WI38 (cell line): ENCODE data around the gene TNRC6A.
"Not testable (repeated sequence)": the region's sequence is repeated elsewhere in the genome, so short reads cannot be mapped to it uniquely, and the experiment has no call there.

ENCODE experiments used
- H3K4me3 ChIP-seq: 2 replicates; pipeline ENCODE4 v1.5.1; 2011; ENCODE audit warnings: low read depth, mild to moderate bottlenecking, control low read depth, low read length
- TF ChIP-seq, protein P1 (sequence below): IDR thresholded peaks from 2 replicates; pipeline ENCODE4 v1.5.1; 2012; ENCODE audit warnings: low read depth, mild to moderate bottlenecking, control low read depth, low read length

TNRC6A gene

DNA sequence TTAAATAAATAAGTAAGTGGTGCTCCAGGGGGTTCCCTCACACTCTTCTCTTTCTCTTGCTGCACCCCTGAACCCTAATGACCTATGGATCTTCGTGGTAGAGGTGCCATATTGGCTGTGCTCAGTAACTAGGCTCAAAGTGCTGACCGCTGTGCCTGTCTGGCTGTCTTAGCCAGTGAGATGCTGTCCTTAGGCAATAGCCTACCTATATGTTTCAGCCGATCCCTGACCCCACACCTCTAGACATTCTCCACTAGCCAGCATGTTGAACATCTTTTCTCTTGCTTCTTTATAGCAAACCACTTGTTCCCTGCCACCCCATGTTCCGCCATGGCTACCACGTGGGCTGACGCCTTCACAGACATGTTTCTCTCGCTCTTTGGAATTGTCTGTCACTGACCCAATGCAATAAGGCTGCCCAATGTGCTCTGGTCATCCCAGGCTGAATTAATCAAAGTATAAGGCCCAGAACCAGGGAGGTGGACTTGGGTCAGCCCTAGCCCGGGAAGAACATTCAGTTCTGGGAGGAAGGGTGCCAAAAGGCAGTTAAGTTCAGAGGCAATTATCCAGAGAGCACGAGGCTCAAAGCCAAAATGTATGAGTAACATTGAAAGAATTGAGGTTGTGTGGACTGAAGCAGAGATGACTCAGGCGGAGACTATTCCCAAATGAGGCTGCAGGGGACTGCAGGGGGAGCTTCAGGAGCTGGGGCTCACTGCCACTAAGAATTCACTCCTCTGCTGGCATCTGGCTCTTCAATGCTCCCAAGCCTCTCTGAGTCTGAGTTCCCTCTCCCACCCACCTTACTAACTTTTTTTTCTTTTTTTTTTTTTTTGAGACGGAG lies 28.7 kb upstream of the TNRC6A start:
- TF ChIP-seq, protein P1, sequence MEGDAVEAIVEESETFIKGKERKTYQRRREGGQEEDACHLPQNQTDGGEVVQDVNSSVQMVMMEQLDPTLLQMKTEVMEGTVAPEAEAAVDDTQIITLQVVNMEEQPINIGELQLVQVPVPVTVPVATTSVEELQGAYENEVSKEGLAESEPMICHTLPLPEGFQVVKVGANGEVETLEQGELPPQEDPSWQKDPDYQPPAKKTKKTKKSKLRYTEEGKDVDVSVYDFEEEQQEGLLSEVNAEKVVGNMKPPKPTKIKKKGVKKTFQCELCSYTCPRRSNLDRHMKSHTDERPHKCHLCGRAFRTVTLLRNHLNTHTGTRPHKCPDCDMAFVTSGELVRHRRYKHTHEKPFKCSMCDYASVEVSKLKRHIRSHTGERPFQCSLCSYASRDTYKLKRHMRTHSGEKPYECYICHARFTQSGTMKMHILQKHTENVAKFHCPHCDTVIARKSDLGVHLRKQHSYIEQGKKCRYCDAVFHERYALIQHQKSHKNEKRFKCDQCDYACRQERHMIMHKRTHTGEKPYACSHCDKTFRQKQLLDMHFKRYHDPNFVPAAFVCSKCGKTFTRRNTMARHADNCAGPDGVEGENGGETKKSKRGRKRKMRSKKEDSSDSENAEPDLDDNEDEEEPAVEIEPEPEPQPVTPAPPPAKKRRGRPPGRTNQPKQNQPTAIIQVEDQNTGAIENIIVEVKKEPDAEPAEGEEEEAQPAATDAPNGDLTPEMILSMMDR, result peak; percentile 44
- H3K4me3 ChIP-seq, result no peak overlapping the region

GRCh38 chr16:24701521-24701951 lies 27.9 kb upstream of the TNRC6A start:
- TF ChIP-seq, protein P1, result no peak
- 0 out of 2 replicates have a peak overlapping the region, but pooled peaks have one; percentile 8 for H3K4me3 ChIP-seq

GRCh38 chr16:24707760-24708159 lies 21.7 kb upstream of the TNRC6A start:
- not testable (repeated sequence) for H3K4me3 ChIP-seq

GRCh38 chr16:24713379-24713778 lies 16.1 kb upstream of the TNRC6A start:
- TF ChIP-seq, protein P1, result no peak

GRCh38 chr16:24717411-24717810 lies 12.0 kb upstream of the TNRC6A start:
- TF ChIP-seq, protein P1, result no peak
- H3K4me3 ChIP-seq, result no peak overlapping the region

More at GRCh38 chr16:24713379-24713778, 16.1 kb upstream of the TNRC6A start:
- H3K4me3 ChIP-seq, result no peak overlapping the region

DNA sequence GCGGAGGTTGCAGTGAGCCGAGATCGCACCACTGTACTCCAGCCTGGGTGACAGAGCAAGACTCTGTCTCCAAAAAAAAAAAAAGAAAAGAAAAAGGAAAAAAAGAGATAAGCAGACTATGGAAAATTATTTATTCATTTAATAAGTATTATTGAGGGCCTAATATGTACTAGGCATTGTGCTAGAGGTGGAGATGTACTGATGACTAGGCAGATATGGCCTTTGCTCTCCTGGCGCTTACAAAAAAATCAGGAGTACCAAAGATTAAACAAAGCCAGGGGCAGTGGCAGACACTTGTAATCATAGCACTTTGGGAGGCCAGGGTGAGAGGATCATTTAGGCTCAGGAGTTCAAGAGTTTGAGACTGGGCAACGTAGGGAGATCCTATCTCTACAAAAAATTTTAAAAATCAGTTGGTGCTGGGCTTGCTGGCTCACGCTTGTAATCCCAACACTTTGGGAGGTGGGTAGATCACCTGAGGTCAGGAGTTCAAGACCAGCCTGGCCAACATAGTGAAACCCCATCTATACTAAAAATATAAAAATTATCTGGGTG lies 10.4 kb upstream of the TNRC6A start:
- TF ChIP-seq, protein P1, result no peak
- no peak overlapping the region for H3K4me3 ChIP-seq

GRCh38 chr16:24721830-24722238 lies 7.6 kb upstream of the TNRC6A start:
- TF ChIP-seq, protein P1, result no peak
- H3K4me3 ChIP-seq, result no peak overlapping the region
